HEK293 (cell line): ENCODE data around the gene AKT3.

Source experiments
- HOXA7 ChIP-seq: sonication (generic); formaldehyde crosslinking; IDR thresholded peaks from 2 replicates; pipeline ENCODE4 v1.8.1; 2022; ENCODE audit warnings: missing genetic modification reagents, borderline replicate concordance
- KLF9 ChIP-seq: fragments of 450-650 bp; formaldehyde crosslinking; IDR thresholded peaks from 2 replicates; pipeline ENCODE4 v1.5.1; 2016; ENCODE audit warnings: missing biosample characterization, missing genetic modification characterization, low read depth
- ZIC2 ChIP-seq: fragments of 450-650 bp; formaldehyde crosslinking; IDR thresholded peaks from 2 replicates; pipeline ENCODE4 v1.5.1; 2016; ENCODE audit warnings: missing biosample characterization, missing genetic modification characterization
- ZNF248 ChIP-seq: fragments of 450-650 bp; formaldehyde crosslinking; IDR thresholded peaks from 2 replicates; pipeline ENCODE4 v1.5.1; 2017; ENCODE audit warnings: missing biosample characterization, missing genetic modification characterization
- ZNF423 ChIP-seq: fragments of 450-650 bp; formaldehyde crosslinking; IDR thresholded peaks from 2 replicates; pipeline ENCODE4 v1.5.1; 2016; ENCODE audit warnings: missing biosample characterization, missing genetic modification characterization
- ZNF76 ChIP-seq: fragments of 450-650 bp; formaldehyde crosslinking; IDR thresholded peaks from 2 replicates; pipeline ENCODE4; 2016; ENCODE audit warnings: low read depth, missing biosample characterization, missing genetic modification characterization, borderline replicate concordance

DNA sequence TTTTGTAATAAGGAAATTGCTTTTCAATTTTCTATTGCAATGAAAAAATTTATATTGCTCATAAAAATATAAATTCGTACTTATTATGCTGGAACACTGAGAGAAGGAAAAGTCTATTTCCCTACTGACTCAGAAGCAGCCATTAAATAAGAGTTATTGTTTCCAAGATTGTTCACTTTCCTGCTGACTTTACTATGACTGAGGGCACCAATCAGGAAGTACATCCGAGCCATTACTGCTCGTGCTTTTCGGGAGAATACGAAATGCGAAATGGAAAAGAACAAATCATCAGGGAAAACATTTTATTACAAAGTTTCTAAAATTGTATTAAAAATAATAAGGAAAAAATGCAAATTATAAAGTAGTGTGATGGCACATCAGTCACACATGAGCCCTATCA lies 204.8 kb downstream of the AKT3 start:
- no peak for TF ChIP-seq ZNF76
- TF ChIP-seq KLF9 (tag by site-specific recombination): no peak
- no peak for TF ChIP-seq ZNF248
- no peak for TF ChIP-seq ZIC2 (tag by site-specific recombination)
- no peak for TF ChIP-seq HOXA7 (CRISPR knock-in tag)
- no peak for TF ChIP-seq ZNF423 (tag by site-specific recombination)
